NB4 (cell line): ENCODE measurements around the gene HSP90B1.

ENCODE experiments used
- DNase-seq: peaks from one replicate; pipeline ENCODE4 v3.0.0; 2010; ENCODE audit warnings: low read depth
- H3K4me3 ChIP-seq: one replicate; pipeline ENCODE4 v1.5.1; 2011; ENCODE audit warnings: mild to moderate bottlenecking, low read depth, low read length, moderate library complexity
- MYC ChIP-seq: IDR thresholded peaks from 2 replicates; pipeline ENCODE4 v1.6.1; 2011; ENCODE audit warnings: low read depth, low read length
- POLR2A ChIP-seq: IDR thresholded peaks from 2 replicates; pipeline ENCODE4 v1.6.1; 2011; ENCODE audit warnings: mild to moderate bottlenecking; ENCODE audit not compliant: insufficient read length; ENCODE audit errors: extremely low read depth
- TF ChIP-seq, protein P1 (sequence below): IDR thresholded peaks from 2 replicates; pipeline ENCODE4 v1.6.1; 2011; ENCODE audit warnings: low read depth, low read length
- TF ChIP-seq, protein P2 (sequence below): IDR thresholded peaks from one replicate; pipeline ENCODE4 v1.5.1; 2012; ENCODE audit warnings: low read depth, low read length

Gene HSP90B1

DNA sequence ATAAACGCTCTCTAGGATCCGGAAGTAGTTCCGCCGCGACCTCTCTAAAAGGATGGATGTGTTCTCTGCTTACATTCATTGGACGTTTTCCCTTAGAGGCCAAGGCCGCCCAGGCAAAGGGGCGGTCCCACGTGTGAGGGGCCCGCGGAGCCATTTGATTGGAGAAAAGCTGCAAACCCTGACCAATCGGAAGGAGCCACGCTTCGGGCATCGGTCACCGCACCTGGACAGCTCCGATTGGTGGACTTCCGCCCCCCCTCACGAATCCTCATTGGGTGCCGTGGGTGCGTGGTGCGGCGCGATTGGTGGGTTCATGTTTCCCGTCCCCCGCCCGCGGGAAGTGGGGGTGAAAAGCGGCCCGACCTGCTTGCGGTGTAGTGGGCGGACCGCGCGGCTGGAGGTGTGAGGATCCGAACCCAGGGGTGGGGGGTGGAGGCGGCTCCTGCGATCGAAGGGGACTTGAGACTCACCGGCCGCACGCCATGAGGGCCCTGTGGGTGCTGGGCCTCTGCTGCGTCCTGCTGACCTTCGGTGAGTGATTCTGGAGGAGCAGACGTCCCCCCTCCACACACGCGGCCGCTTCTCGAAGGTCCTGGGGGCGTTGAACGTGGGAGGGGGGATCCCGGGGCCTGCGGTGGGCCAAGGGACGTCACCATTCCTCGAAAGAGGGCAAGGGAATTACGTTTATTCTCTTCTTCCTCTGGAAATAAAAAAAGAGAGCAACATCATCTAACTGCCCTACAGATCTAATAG, at the start of gene HSP90B1:
TSS of gene HSP90B1 (plus strand) at position 377 of the 753 bp plus-strand sequence. CDS start at position 483, 106 bp downstream.
- peak; percentile 96 for TF ChIP-seq POLR2A
- peak; percentile 69; the same call in 1 of the 2 replicates for TF ChIP-seq MYC
- TF ChIP-seq, protein P1, sequence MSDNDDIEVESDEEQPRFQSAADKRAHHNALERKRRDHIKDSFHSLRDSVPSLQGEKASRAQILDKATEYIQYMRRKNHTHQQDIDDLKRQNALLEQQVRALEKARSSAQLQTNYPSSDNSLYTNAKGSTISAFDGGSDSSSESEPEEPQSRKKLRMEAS: peak; percentile 86
- TF ChIP-seq, protein P2, sequence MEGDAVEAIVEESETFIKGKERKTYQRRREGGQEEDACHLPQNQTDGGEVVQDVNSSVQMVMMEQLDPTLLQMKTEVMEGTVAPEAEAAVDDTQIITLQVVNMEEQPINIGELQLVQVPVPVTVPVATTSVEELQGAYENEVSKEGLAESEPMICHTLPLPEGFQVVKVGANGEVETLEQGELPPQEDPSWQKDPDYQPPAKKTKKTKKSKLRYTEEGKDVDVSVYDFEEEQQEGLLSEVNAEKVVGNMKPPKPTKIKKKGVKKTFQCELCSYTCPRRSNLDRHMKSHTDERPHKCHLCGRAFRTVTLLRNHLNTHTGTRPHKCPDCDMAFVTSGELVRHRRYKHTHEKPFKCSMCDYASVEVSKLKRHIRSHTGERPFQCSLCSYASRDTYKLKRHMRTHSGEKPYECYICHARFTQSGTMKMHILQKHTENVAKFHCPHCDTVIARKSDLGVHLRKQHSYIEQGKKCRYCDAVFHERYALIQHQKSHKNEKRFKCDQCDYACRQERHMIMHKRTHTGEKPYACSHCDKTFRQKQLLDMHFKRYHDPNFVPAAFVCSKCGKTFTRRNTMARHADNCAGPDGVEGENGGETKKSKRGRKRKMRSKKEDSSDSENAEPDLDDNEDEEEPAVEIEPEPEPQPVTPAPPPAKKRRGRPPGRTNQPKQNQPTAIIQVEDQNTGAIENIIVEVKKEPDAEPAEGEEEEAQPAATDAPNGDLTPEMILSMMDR: no peak
- DNase-seq: peak; percentile 100
- peak within 1 kb of the TSS; percentile 90 for H3K4me3 ChIP-seq

DNA sequence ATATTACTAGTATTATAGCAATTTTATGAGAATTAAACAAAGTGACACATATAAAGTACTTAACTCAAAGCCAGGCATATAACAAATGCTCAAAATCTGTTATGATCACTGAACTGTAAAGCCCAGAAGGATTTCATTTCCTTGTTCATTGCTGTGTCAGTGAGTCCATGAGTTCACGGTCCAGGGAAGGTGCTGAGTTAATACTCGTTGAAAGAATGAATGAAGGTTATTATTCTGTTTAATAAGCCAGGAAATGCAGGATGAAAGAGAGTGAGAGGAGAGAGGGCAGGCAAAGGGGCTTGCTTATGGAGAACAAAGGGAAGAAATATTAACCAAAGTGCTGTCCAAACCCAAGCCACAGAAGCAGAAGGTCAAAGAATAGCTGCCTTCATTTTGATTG, 48.9 kb upstream of the HSP90B1 start:
- H3K4me3 ChIP-seq: no peak overlapping the region
- no peak for DNase-seq
- TF ChIP-seq, protein P1: no peak
- TF ChIP-seq, protein P2: no peak
- TF ChIP-seq POLR2A: no peak
- no peak for TF ChIP-seq MYC

DNA sequence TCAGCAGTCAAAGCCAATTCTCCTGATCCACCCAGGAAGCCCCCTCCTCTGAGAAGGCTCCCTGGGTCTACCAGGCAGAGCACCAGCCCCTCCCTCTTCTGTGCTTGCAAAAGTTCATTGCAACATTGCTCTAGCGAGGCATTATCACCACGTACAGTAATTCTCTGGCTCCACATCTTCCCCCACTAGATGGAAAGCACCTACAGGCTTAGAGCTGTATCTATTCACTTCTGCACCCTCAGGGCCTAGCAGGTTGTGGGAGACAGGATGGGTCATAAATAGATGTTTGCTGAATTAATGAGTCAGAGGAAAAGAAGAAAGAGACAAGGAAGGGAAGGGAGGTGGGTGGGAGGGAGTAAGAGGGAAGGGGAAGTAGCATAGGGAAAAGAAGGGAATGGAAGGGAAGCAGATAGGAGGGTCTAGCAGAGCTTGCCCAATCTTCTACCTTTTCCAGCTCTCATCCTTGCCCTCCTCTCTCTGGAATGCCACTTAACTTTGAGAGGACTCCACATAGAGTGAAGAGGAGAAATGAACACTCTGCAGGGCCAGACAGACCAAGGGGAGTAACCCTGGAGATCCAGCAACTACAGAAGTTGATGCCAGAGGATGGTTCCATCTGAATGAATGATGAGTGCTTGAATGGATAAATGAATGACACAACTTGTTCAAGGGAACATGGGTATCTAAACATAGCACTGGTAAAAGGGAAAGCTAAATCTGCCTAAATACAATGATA, 47.2 kb upstream of the HSP90B1 start:
- H3K4me3 ChIP-seq: no peak overlapping the region
- DNase-seq: peak; percentile 52
- TF ChIP-seq MYC (no peak), POLR2A (no peak)
- TF ChIP-seq, protein P2: no peak
- TF ChIP-seq, protein P1: no peak

DNA sequence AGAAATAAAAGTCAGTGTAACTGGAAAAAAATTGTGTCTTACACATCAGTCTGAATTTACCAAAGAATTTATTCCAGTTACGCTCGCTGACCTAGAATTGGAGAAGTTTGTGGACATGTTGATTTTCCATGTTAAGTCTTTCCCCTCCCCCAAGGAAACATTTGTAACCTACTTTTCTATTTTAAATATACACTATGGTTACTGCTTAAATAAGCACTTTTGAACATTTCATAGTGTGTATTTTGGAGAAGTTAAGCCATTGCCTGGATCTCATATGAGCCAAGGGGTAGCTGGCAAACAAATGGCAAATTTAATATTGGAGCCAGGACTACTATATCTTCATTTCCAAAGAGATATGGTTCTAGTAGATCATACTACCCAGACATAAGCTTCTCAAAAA, 46.3 kb upstream of the HSP90B1 start:
- TF ChIP-seq POLR2A (no peak), MYC (no peak)
- TF ChIP-seq, protein P1: no peak
- TF ChIP-seq, protein P2: no peak
- DNase-seq: no peak
- no peak overlapping the region for H3K4me3 ChIP-seq

DNA sequence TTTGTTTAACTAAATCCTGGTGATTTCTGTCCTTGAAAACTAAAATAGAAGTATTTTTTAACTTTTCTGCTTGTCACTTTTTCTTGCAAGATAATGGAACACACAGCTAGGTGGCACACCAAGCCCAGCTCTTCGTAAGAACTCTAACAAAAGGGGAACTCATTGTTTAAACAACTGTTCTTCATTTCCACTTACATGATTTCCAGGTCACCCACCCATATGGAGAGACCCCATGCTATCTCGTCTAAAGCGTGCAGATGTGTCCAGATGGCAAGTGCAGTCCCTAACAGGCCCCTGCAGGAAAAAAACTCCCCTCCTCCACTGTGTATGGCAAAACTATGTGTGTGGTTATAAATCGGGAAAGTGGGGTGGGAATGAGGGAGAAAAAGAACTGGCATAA, 45.9 kb upstream of the HSP90B1 start:
- TF ChIP-seq, protein P2: peak; percentile 50
- TF ChIP-seq POLR2A: no peak
- H3K4me3 ChIP-seq: no peak overlapping the region
- DNase-seq: peak; percentile 75
